ENCODE data around the gene ANXA4.

ANXA4 gene

GRCh38 chr2:69741575-69742321 is at the start of gene ANXA4:
TSS of gene ANXA4 (plus strand) at chr2:69742134. CDS start at chr2:69781566, 39,432 bp downstream.
- no peak for DNase-seq

GRCh38 chr2:69692424-69692823 is 49.5 kb upstream of the ANXA4 start:
- DNase-seq: no peak

GRCh38 chr2:69693059-69693774 is 48.7 kb upstream of the ANXA4 start:
- DNase-seq: no peak

GRCh38 chr2:69693775-69694450 is 48.0 kb upstream of the ANXA4 start:
- no peak for DNase-seq

- DNase-seq: no peak
These were observed 46.8 kb upstream of the ANXA4 start for GRCh38 chr2:69694894-69695849.

GRCh38 chr2:69695850-69696216 is 46.1 kb upstream of the ANXA4 start:
- DNase-seq: no peak

- no peak for DNase-seq
These were observed 41.6 kb upstream of the ANXA4 start for GRCh38 chr2:69700381-69700780.

- no peak for DNase-seq
These were observed 40.6 kb upstream of the ANXA4 start for GRCh38 chr2:69701100-69701945.

- DNase-seq: no peak
These were observed 38.7 kb upstream of the ANXA4 start for GRCh38 chr2:69703189-69703588.

- no peak for DNase-seq
These were observed 37.5 kb upstream of the ANXA4 start for GRCh38 chr2:69704446-69704845.

- no peak for DNase-seq
These were observed 32.6 kb upstream of the ANXA4 start for GRCh38 chr2:69709290-69709689.

- DNase-seq: no peak
These were observed 30.0 kb upstream of the ANXA4 start for GRCh38 chr2:69711971-69712370.

GRCh38 chr2:69714024-69714423 is 27.9 kb upstream of the ANXA4 start:
- DNase-seq: no peak

GRCh38 chr2:69714539-69715220 is 27.3 kb upstream of the ANXA4 start:
- DNase-seq: peak; percentile 34

GRCh38 chr2:69715964-69716363 is 26.0 kb upstream of the ANXA4 start:
- no peak for DNase-seq

GRCh38 chr2:69716555-69717120 is 25.3 kb upstream of the ANXA4 start:
- no peak for DNase-seq

- DNase-seq: no peak
These were observed 24.7 kb upstream of the ANXA4 start for GRCh38 chr2:69717186-69717585.

GRCh38 chr2:69717861-69718273 is 24.1 kb upstream of the ANXA4 start:
- no peak for DNase-seq

GRCh38 chr2:69718338-69718965 is 23.5 kb upstream of the ANXA4 start:
- no peak for DNase-seq

GRCh38 chr2:69720404-69720803 is 21.5 kb upstream of the ANXA4 start:
- DNase-seq: no peak
